Stimulated activated effector memory CD8-positive, alpha-beta T cell treated with anti-CD3 and anti-CD28 coated beads, Interleukin-12 subunit alpha, Interleukin-12 subunit beta, amount 100 ng/mL, for 72 hours (primary cell): ENCODE results near the gene EFEMP2.
A peak's percentile ranks its signal among the peaks of the same experiment; 100 is the strongest.

Experiments used
- ATAC-seq: fragments of 150-1000 bp; cut with Tn5 transposase; 2 replicates; pipeline ENCODE4 v1.10.0; 2021
- DNase-seq, 2 donors: peaks; one replicate each; pipeline ENCODE4 v3.0.0; 2021 to 2022; ENCODE audit warnings: low spot score in 2 of 2
- H3K27ac Mint-ChIP-seq: one replicate; pipeline ENCODE4 v1.8.0; 2022; ENCODE audit warnings: mild to moderate bottlenecking, mixed read lengths
- H3K36me3 Mint-ChIP-seq: one replicate; pipeline ENCODE4 v1.8.0; 2022; ENCODE audit warnings: mild to moderate bottlenecking, mixed read lengths
- H3K4me1 Mint-ChIP-seq: one replicate; pipeline ENCODE4 v1.8.0; 2022; ENCODE audit warnings: mixed read lengths
- H3K4me3 Mint-ChIP-seq: one replicate; pipeline ENCODE4 v1.8.0; 2022; ENCODE audit warnings: mild to moderate bottlenecking, mixed read lengths
- H3K9me3 Mint-ChIP-seq: one replicate; pipeline ENCODE4 v1.8.0; 2022; ENCODE audit warnings: mixed read lengths

The EFEMP2 gene

DNA sequence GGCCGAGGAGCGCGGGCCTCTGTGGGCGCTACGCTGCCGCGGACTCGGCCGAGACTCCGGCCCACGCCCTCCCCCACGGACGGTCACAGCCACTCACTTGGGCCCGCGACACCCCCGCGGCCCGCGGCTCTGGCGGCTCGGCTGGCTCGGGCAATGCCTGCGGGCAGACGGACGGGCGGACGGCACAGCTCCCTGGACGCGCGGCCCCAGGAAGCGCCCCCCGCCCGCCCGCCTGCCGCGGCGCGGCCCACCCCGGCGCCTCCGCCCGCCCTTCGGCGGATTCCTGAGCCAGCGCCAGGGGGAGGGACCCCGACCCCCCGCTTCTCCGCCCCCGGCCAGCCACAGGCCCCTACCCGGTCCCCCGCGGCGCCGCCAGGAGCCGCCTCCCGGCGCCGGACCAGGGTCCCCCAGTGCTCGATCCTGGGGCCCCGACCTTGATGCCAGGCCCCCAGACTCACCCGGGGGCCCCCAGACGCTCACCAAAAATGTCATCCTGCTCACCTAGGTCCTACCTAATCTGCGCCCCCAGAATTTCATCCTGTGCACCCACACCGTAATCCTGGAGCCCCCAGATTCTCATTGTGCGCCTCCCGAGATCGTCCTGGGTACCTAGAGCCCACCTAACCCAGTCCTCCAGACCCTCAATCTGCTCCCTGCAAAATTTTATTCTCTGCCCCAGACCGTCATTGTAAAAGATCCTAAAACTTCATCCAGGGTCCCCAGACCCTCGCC lies at the start of gene EFEMP2:
Gene EFEMP2, minus strand, starts transcription at position 215 of the 732 bp plus-strand sequence. CDS start 446 bp downstream, outside the sequence.
- peak within 1 kb of the TSS; percentile 95 for H3K4me3 Mint-ChIP-seq
- peaks cover 17% of the 10 kb centered on the region for H3K36me3 Mint-ChIP-seq
- H3K27ac Mint-ChIP-seq: peak within 1 kb of the TSS; percentile 95
- ATAC-seq (no peak), DNase-seq (no peak)
- H3K9me3 Mint-ChIP-seq: no peaks in the 10 kb centered on the region
- H3K4me1 Mint-ChIP-seq: peaks cover 37% of the 10 kb centered on the region

DNA sequence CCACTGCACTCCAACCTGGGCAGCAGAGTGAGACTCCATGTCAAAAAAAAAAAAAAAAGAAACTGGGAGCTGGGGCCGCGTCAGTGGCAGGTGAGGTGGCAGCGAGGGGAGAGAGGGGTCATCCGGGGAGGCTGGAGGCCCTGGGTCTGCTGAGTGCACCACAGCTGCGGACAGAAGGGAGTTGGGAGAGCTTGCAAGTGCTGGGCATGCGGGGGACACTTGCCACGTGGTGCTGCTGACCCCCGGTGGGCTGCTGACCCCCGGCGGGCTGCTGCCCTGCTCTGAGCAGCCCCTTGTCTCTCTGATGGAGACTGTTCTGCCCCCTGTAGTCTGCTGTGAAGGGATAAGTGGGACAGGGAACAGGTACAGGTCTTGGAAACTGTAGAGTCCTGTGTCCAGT lies 49.3 kb upstream of the EFEMP2 start:
- DNase-seq (no peak), ATAC-seq (no peak)
- H3K4me3 Mint-ChIP-seq: no peak overlapping the region
- no peaks in the 10 kb centered on the region for H3K9me3 Mint-ChIP-seq
- peaks cover 24% of the 10 kb centered on the region for H3K4me1 Mint-ChIP-seq
- no peak overlapping the region for H3K27ac Mint-ChIP-seq
- peaks cover 57% of the 10 kb centered on the region for H3K36me3 Mint-ChIP-seq

- H3K4me3 Mint-ChIP-seq: peak overlapping the region; percentile 89
- H3K4me1 Mint-ChIP-seq: peaks cover 31% of the 10 kb centered on the region
These were observed 48.5 kb upstream of the EFEMP2 start for GRCh38 chr11:65921033-65921555.

DNA sequence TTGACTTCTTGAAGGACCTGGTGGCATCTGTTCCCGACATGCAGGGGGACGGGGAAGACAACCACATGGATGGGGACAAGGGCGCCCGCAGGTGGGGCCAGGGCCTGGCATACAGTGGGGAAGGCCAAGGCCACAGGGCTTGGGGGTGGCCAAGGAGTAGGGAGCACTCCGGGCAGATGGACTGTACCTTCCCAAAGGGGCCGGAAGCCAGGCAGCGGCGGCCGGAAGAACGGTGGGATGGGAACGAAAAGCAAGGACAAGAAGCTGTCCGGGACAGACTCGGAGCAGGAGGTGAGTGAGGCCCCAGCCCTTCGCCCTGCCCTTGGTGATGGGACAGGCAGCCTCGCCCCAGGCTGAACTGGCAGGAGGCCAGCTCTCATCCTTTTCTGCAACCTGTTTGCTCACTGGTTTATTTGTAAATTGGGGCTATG lies 47.8 kb upstream of the EFEMP2 start:
- ATAC-seq (no peak), DNase-seq (no peak)
- no peaks in the 10 kb centered on the region for H3K9me3 Mint-ChIP-seq
- H3K4me1 Mint-ChIP-seq: peaks cover 32% of the 10 kb centered on the region
- H3K27ac Mint-ChIP-seq: peak overlapping the region; percentile 89
- peak overlapping the region; percentile 89 for H3K4me3 Mint-ChIP-seq
- H3K36me3 Mint-ChIP-seq: peaks cover 59% of the 10 kb centered on the region

More at GRCh38 chr11:65921033-65921555, 48.5 kb upstream of the EFEMP2 start:
- Mint-ChIP-seq H3K27ac (no peak overlapping the region), H3K9me3 (no peaks in the 10 kb centered on the region), H3K36me3 (peaks cover 59% of the 10 kb centered on the region)
- DNase-seq (no peak), ATAC-seq (no peak)

DNA sequence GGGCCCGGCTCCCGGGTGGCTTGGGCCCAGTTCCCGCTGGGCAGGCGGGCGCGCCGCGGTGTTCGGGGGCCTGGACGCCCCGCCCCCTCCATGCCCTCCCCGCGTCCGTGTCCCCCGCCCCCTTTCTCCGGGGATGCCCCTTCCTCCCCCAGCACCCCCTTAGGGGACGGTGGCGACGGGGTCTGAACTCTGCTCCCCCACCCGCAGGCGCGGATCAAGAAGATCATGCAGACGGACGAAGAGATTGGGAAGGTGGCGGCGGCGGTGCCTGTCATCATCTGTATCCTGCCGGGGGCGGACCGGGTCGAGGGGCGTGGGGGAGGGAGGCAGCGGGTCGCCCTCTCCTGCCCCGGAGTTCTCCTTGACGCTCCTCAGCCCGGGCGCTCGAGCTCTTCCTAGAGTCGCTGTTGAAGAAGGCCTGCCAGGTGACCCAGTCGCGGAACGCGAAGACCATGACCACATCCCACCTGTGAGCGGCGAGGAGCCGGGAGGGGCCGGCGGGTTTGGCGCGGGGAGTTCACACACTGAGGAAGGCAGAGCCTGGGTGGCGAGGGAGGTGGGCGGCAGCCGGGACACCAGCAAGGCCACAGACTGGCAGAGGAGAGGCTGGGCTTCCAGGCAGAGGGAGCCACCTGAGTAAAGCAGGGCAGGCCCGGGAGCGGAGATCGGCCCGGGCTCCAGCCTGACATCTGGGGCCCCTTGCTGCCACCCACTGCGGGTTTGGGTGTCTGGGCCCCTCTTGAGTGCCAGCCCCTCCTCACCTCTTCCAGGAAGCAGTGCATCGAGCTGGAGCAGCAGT lies 47.2 kb upstream of the EFEMP2 start:
- peak overlapping the region; percentile 89 for H3K27ac Mint-ChIP-seq
- H3K36me3 Mint-ChIP-seq: peaks cover 59% of the 10 kb centered on the region
- DNase-seq: no peak
- no peaks in the 10 kb centered on the region for H3K9me3 Mint-ChIP-seq
- peak overlapping the region; percentile 89 for H3K4me3 Mint-ChIP-seq
- H3K4me1 Mint-ChIP-seq: peaks cover 38% of the 10 kb centered on the region
- peak; percentile 59 for ATAC-seq

DNA sequence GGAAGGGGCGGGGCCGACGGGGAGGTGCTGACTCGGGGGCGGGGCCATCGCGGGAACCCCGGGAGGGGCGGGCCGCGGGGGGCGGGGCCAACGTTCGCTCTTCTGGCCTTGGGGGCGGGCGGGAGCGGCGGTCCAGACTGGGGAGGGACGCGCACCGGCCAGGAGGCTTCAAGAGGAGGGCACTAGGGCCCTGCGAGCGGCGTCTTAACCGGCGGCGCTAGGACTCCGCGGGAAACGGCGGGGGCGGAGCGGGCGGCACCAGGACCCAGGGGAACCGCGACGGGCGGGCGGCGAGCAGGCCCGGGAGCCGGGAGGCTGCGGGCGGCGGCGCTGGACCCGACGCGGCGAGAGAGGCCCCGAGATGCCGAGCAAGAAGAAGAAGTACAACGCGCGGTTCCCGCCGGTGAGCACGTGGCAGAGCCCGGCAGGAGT lies 46.6 kb upstream of the EFEMP2 start, which contains the start of gene DRAP1:
Gene DRAP1, plus strand, starts transcription at position 286 of the 432 bp plus-strand sequence. Its CDS starts 76 bp downstream, at position 362.
- H3K4me3 Mint-ChIP-seq: peak within 1 kb of the TSS; percentile 89
- ATAC-seq (peak; percentile 94), DNase-seq (peak; percentile 96 to 98)
- peak within 1 kb of the TSS; percentile 89 for H3K27ac Mint-ChIP-seq
- peaks cover 43% of the 10 kb centered on the region for H3K4me1 Mint-ChIP-seq
- no peaks in the 10 kb centered on the region for H3K9me3 Mint-ChIP-seq
- H3K36me3 Mint-ChIP-seq: peaks cover 53% of the 10 kb centered on the region

- DNase-seq (no peak), ATAC-seq (peak; percentile 77)
- Mint-ChIP-seq H3K4me3 (peak within 1 kb of the TSS; percentile 89), H3K4me1 (peaks cover 43% of the 10 kb centered on the region), H3K27ac (peak within 1 kb of the TSS; percentile 89), H3K36me3 (peaks cover 46% of the 10 kb centered on the region), H3K9me3 (no peaks in the 10 kb centered on the region)
These were observed 45.9 kb upstream of the EFEMP2 start, which contains the start of gene C11orf68 for GRCh38 chr11:65918211-65919140. C11orf68 (minus strand) TSS chr11:65919062; CDS start chr11:65919031, 31 bp downstream.

DNA sequence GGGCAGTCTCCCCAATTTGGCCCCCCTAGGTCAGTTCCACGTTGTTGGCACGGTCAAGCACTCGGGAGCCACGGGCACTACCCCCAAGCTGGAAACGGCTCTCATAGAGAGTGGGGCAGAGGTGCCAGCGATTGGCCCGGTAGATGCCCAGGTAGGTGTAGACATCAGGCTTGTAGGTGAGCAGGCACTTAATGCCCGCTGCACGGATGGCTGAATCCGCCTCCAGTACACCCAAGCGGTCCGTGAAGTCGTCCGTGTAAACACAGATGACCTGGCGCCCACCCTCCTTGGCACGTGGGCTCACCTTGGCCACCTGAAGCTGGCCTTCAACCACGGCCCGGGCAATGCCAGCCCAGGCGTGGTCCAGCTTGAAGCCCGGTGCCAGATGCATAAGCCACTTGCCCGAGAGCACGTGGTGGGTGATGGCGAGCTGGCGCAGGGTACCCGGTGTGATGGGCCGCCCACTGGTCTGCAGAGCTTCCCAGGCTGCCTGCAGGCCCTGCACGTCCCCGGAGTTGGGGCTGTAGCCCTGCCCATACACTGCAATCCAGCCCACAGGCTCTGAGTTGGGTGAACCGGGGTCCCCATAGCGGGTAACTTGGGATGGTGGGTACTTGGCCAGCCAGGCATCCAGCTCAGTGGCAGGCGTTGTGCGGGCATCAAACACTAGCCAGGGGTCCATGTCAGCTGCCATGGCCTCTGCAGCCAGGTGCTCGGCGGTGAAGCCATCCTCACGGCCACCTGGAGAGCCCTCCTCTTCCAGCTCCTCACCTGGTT lies 45.0 kb upstream of the EFEMP2 start:
- Mint-ChIP-seq H3K4me3 (peak overlapping the region; percentile 89), H3K36me3 (peaks cover 39% of the 10 kb centered on the region), H3K9me3 (no peaks in the 10 kb centered on the region), H3K27ac (peak overlapping the region; percentile 82), H3K4me1 (peaks cover 43% of the 10 kb centered on the region)
- ATAC-seq (no peak), DNase-seq (no peak)

DNA sequence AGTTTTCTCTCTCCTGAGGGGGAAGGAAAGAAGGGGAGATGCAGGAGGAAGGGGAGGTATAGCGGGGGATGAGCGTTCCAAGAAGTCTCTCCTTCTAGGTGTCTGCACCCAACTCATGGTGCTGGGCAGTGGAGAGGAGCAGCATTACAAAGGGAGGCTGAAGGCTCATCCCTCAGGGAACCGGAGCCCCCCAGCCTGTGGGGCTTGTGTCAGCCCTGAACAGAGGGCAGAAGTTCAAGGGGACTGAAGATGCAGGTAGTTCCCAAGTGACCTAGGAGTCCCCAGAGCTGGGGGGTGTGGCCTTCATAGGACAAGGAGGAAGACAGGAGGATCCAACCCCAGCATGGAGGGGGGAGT lies 44.5 kb upstream of the EFEMP2 start:
- H3K27ac Mint-ChIP-seq: peak overlapping the region; percentile 82
- H3K9me3 Mint-ChIP-seq: no peaks in the 10 kb centered on the region
- H3K4me3 Mint-ChIP-seq: peak overlapping the region; percentile 89
- H3K4me1 Mint-ChIP-seq: peaks cover 39% of the 10 kb centered on the region
- peaks cover 33% of the 10 kb centered on the region for H3K36me3 Mint-ChIP-seq
- ATAC-seq (no peak), DNase-seq (no peak)

GRCh38 chr11:65916391-65916790 lies 43.8 kb upstream of the EFEMP2 start:
- peaks cover 26% of the 10 kb centered on the region for H3K36me3 Mint-ChIP-seq

DNA sequence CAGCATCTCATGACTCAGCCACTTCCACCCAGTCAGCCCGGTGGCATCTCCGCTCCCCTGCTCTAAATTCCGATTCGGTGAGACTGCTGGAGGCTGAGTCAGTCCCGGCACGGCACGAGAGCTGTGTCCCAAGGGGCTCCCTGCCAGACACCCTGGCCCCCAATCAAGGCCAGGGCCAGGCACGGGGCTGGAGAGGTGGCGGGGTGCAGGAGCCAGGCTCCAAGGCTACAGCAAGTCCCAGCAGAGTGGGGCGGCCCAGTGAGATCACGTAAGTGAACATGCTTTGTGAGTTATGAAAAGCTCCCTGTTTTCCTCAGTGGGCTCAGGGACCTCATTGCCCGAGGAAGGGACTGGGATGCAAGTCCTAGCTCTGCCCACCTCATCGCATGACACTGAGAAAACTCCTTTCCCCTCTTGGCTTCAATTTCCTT lies 43.2 kb upstream of the EFEMP2 start:
- Mint-ChIP-seq H3K9me3 (no peaks in the 10 kb centered on the region), H3K27ac (peak overlapping the region; percentile 82), H3K36me3 (peaks cover 24% of the 10 kb centered on the region), H3K4me1 (peaks cover 36% of the 10 kb centered on the region), H3K4me3 (no peak overlapping the region)
- DNase-seq: no peak
- no peak for ATAC-seq

More at GRCh38 chr11:65916391-65916790, 43.8 kb upstream of the EFEMP2 start:
- no peak for ATAC-seq
- no peak for DNase-seq
- Mint-ChIP-seq H3K27ac (peak overlapping the region; percentile 82), H3K4me3 (peak overlapping the region; percentile 89), H3K4me1 (peaks cover 37% of the 10 kb centered on the region), H3K9me3 (no peaks in the 10 kb centered on the region)

DNA sequence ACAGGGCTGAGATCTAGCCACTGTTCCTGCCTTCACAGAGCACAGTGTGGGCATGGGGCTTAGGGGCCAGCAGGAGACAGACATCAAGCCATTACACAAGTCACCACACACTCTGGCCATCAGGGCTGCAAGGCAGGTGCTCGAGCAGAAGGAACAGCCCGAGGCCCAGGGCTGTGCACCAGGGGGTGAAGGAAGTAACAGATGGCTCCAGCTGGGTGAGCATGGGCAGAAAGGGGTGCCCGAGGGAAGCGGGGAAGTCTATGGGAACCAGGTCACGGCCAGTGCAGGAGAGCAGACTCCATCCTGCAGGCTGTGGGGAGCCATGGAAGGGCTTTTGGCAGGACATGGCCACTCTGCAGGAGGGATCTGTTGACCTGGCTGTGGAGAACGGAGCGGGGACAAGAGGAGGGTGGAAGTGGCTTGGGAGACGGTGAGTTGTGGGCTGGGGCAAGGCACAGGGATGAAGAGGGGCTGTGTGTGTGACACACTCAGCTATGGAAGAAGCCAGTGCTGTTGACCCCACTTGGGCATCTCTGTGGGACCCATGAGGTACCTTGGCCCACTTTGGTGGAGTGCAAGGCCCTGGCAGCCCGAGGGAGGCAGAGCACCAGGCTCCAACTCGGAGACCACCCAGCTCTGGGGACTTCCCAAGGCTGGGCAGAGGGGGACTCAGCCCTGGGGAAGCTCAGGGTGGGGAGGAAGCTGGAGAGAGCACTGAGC lies 42.7 kb upstream of the EFEMP2 start:
- DNase-seq (no peak), ATAC-seq (no peak)
- Mint-ChIP-seq H3K4me1 (peaks cover 30% of the 10 kb centered on the region), H3K27ac (no peak overlapping the region), H3K36me3 (peaks cover 19% of the 10 kb centered on the region), H3K4me3 (no peak overlapping the region), H3K9me3 (no peaks in the 10 kb centered on the region)

DNA sequence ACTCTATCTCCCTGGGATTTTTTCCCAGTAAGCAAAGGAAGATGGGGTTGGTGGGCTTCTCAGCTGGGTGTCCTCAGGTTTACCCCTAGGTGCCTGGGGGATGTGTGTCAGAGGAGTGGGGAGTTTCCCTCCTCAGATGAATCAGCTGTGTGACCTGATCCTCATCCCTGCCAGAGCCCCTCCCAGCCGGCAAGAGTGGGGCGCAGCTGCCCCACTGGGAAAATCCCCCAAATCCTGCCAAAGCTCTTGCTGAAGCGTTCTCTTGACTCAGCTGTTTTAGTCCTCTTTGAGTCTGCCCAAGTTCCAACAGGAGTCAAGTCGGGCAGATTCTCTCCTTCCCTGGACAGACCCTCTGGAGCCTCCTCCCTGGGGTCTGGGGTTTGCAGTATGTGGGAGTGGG lies 40.2 kb upstream of the EFEMP2 start:
- peak; percentile 60 for ATAC-seq
- DNase-seq: no peak
- Mint-ChIP-seq H3K27ac (no peak overlapping the region), H3K4me1 (peaks cover 32% of the 10 kb centered on the region), H3K9me3 (no peaks in the 10 kb centered on the region), H3K36me3 (peaks cover 8% of the 10 kb centered on the region), H3K4me3 (no peak overlapping the region)
